Tibial artery (tissue), 4 donors: Measurements from ENCODE around the gene MSRB1.

Experiments
- DNase-seq, 2 donors: peaks; one replicate each; pipeline ENCODE4 v3.0.0-alpha.2; 2019
- H3K27ac ChIP-seq, 2 donors: fragments of 200-600 bp; sonication (generic) in 1 of 2; 1 replicate in 1 of 2; 2 replicates in 1 of 2; pipeline ENCODE4 v1.5.1; 2018 to 2019; ENCODE audit warnings: mild to moderate bottlenecking in 1 of 2
- H3K27me3 ChIP-seq, 2 donors: fragments of 200-600 bp; sonication (generic) in 1 of 2; one replicate each; pipeline versions ENCODE4 v1.5.1 to v1.6.0; 2016 to 2019
- H3K36me3 ChIP-seq, 3 donors: fragments of 200-600 bp; sonication (generic) in 2 of 3; one replicate each; pipeline ENCODE4 v1.5.1; 2016 to 2019; ENCODE audit warnings: mild to moderate bottlenecking in 2 of 3
- H3K4me1 ChIP-seq, 4 donors: fragments of 200-600 bp; sonication (generic) in 2 of 4; 1 replicate in 3 of 4; 2 replicates in 1 of 4; pipeline ENCODE4 v1.5.1; 2016 to 2019
- H3K4me3 ChIP-seq, 2 donors: fragments of 200-600 bp; sonication (generic) in 1 of 2; 1 replicate in 1 of 2; 2 replicates in 1 of 2; pipeline ENCODE4 v1.5.1; 2018 to 2019; ENCODE audit warnings: mild to moderate bottlenecking in 2 of 2
- H3K9me3 ChIP-seq, 3 donors: fragments of 200-600 bp; sonication (generic) in 1 of 3; one replicate each; pipeline ENCODE4 v1.5.1; 2016 to 2019
- CTCF ChIP-seq, 2 experiments: fragments of 200-600 bp in 1 of 2; fragments of 450-650 bp in 1 of 2; IDR thresholded peaks; one replicate each; pipeline ENCODE4 v1.5.1; 2017 to 2019; ENCODE audit warnings: antibody characterized with exemption in 2 of 2, mild to moderate bottlenecking in 1 of 2, moderate library complexity in 1 of 2
- intact Hi-C: fragments of 100-400 bp; cut with DNase I; formaldehyde crosslinking; loops from one replicate; pipeline ENCODE4 v1.15.0; 2023; ENCODE audit warnings: low total_unique reads

Gene MSRB1

DNA sequence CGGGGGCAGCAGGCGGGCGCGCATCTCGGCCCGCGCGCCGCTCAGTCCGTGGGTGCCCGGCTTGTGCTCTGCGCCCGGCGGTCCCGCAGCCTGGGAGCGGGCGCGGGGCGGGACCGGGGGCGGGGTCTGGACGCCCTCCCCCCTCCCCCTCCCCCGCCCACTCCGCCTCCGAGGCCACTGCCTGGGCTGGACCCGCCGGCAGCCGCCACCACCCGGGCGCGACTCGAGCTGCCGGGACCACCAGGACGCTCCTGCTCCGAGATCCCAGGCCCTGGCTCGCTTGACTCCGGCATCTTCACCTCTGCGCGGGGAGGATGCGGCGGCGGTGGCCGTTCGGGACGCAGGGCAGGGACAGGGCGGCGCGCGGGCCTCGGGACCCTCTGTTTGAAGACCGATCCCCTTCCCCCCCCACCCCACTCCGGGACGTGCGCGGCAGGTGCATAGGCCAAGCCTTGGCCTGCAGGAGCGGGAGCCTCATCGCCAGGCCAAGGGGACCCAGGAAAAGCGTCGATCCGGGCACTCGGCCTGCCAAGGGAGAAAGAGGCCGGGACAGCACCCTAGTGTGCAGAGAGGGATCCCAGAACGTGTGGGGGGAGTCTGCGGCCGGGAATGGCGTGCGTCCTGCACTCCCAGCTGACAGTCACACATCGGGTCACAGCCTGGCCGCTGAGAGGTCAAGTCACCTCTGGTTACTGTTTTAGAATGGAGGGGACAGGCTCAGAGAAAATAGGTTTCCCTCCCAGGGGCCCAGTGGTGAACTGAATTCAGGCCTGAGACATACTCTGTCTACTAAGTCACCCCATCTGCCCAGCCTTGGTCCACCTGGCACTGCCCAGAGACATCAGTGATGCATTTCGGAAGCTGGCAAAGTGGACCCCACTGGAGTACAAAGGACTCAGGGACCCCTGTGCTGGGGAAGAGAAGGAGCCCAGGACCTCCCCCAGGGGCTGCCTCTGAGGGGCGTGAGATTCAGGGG is 24.4 kb downstream of the MSRB1 start, which contains the start of gene HS3ST6:
HS3ST6 (minus strand) TSS at position 65 of the 976 bp plus-strand sequence. CDS start 92 bp downstream, outside the sequence.
- H3K27me3 ChIP-seq = peaks cover 0 to 98% of the 10 kb centered on the region in 2 donors

DNA sequence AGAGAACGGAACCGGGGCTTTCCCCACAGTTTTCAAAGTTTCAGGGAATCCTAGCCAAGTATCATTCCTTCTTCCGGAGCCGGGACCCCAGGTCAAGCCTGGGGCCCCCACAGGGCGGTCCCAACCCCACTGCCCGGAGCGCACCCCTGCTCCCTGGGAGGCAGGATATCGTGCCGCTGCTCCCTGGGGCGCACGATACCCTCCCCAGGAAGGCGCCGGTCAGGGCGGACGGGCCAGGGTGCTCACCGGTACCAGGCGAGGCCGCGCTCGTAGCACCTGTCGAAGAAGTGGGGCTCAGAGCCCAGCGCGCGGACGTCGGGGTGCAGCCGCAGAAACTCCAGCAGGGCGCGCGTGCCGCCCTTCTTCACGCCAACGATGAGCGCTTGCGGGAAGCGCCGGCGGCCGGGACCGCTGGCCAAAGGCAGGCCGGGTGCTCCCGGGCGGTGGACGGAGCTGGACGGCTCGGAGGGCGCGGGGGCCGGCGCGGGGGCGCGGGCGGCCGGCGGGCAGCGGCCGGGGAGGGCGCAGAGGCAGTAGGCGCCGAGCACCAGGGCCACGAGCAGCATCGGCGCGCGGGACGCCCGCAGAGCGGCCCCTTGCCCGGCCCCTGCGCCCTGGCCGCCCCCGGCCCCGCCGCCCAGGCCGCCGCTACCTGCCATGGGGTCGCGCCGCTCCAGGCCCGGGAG is 25.2 kb downstream of the MSRB1 start:
- H3K27me3 ChIP-seq = peaks cover 0 to 97% of the 10 kb centered on the region in 2 donors
- no peak for DNase-seq
- no peaks in the 10 kb centered on the region for H3K9me3 ChIP-seq
- H3K27ac ChIP-seq = no peak overlapping the region
- H3K36me3 ChIP-seq = no peaks in the 10 kb centered on the region
- TF ChIP-seq CTCF (IDR thresholded peaks at IDR 0.05) = no peak
- peaks cover 0 to 14% (median 4%) of the 10 kb centered on the region in 4 donors for H3K4me1 ChIP-seq
- H3K4me3 ChIP-seq = no peak overlapping the region
- intact Hi-C loops = no loop called here

More for the DNA sequence above, 24.4 kb downstream of the MSRB1 start, which contains the start of gene HS3ST6:
- DNase-seq = no peak
- Histone ChIP-seq H3K9me3 (no peaks in the 10 kb centered on the region), H3K4me3 (no peak within 1 kb of the TSS), H3K27ac (no peak within 1 kb of the TSS), H3K36me3 (no peaks in the 10 kb centered on the region), H3K4me1 (peaks cover 0 to 14% (median 4%) of the 10 kb centered on the region in 4 donors)
- intact Hi-C loops = no loop called here
- no peak for TF ChIP-seq CTCF (IDR thresholded peaks at IDR 0.05)

DNA sequence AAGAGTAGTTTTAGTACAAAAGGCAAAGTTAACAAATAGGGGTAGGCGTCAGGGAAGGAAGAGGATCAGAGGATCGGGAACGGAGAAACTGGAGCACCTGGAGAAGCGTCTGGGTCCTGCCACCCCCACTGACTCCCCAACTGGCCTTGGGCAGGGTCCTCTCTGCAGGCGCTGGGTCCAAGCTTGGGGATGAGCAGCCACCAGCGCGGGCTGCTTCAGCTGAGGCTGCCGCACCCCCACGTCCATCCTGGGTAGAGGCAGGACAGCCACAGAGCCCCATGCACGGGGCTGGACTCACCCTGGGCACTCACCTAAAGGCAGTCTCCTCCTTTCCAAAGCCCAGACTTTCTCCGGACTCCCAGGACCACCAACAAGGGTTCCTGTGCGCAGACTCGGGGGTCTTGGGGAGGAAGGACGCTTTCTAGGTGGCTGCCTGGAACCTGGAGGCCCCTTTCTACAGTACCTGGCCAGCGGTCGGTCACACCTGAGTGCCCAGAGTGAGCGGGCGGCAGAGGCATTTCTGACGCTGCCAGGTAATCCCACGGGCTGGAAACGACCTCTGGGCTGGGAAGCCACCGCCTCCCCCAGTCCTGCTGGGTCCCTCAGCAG is 25.8 kb downstream of the MSRB1 start:
- TF ChIP-seq CTCF (IDR thresholded peaks at IDR 0.05) = no peak
- Histone ChIP-seq H3K4me1 (peaks cover 0 to 14% (median 4%) of the 10 kb centered on the region in 4 donors), H3K27ac (no peak overlapping the region), H3K27me3 (peaks cover 0 to 92% of the 10 kb centered on the region in 2 donors), H3K9me3 (no peaks in the 10 kb centered on the region), H3K36me3 (no peaks in the 10 kb centered on the region), H3K4me3 (no peak overlapping the region)
- no peak for DNase-seq
- intact Hi-C loops = no loop called here

GRCh38 chr16:1916640-1916990 is 26.4 kb downstream of the MSRB1 start:
- H3K4me1 ChIP-seq = peaks cover 0 to 14% (median 4%) of the 10 kb centered on the region in 4 donors
- H3K4me3 ChIP-seq = no peak overlapping the region
- H3K36me3 ChIP-seq = no peaks in the 10 kb centered on the region
- TF ChIP-seq CTCF (IDR thresholded peaks at IDR 0.05) = no peak
- DNase-seq = no peak
- H3K9me3 ChIP-seq = no peaks in the 10 kb centered on the region
- peaks cover 0 to 92% of the 10 kb centered on the region in 2 donors for H3K27me3 ChIP-seq
- H3K27ac ChIP-seq = no peak overlapping the region
- intact Hi-C loops = no loop called here
